ENCODE results near the gene TCP11L2. TPM values are rescaled to one million over a fixed set of nuclear protein-coding genes. Genes with fewer than 3 reads are reported as not detected.

TCP11L2 gene
- total and polyA plus RNA-seq, 2 of the 13 experiments (the other 11 are each of a cell fraction or from before 2014, with no cell fraction given): 4.6 to 24.1 TPM

- TF ChIP-seq, protein P1, sequence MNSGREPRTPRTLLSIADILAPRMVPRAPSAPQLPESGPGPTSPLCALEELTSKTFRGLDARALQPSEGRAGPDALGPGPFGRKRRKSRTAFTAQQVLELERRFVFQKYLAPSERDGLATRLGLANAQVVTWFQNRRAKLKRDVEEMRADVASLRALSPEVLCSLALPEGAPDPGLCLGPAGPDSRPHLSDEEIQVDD (CRISPR knock-in tag; IDR thresholded peaks at IDR 0.05; ENCODE audit: borderline replicate concordance): no peak
- TF ChIP-seq TRAFD1 (CRISPR knock-in tag; IDR thresholded peaks at IDR 0.05; ENCODE audit: borderline replicate concordance) (no peak), KMT2A (CRISPR knock-in tag; IDR thresholded peaks at IDR 0.05) (no peak)
Observed at GRCh38 chr12:106331599-106331998, 29.1 kb downstream of the TCP11L2 start (continued).

GRCh38 chr12:106332536-106332935 lies 30.0 kb downstream of the TCP11L2 start:
- H3K79me2 ChIP-seq (ENCODE audit: insufficient read depth, low read length): no peaks in the 10 kb centered on the region
- intact Hi-C loops (cut with micrococcal nuclease; ENCODE audit: unreplicated experiment): no loop called here
- in situ Hi-C loops (cut with HindIII; ENCODE audit: extremely low pct_ligation_motif_present, low pct_unique_long_range_greater_than_20kb): no loop called here
- no TSS peak for BruUV-seq (replicated peaks)
- H3K4me3 ChIP-seq (replicated peaks in 1 of 3; ENCODE audit: insufficient read depth in 1 of 3, low read depth in 2 of 3, low read length in 3 of 3): no peak overlapping the region
- H3K9me3 ChIP-seq (ENCODE audit: low read length): no peaks in the 10 kb centered on the region
- no peaks in the 10 kb centered on the region for H4K20me1 ChIP-seq (ENCODE audit: insufficient read depth, low read length)
- ATAC-seq: no peak
- peaks cover 10% of the 10 kb centered on the region for H3K4me1 ChIP-seq (ENCODE audit: insufficient read depth, low read length)
- ChIA-PET POLR2A (no interaction called here), CTCF (ENCODE audit: low intra/inter-chr PET ratio, low total read pairs) (no interaction called here)
- H3K4me2 ChIP-seq (ENCODE audit: low read depth, low read length): no peak overlapping the region
- H3K27ac ChIP-seq (ENCODE audit: extremely low read length, insufficient read depth, low read length): no peak overlapping the region
- no peak overlapping the region for H2AFZ ChIP-seq (ENCODE audit: low read length)
- H3K36me3 ChIP-seq (replicated peaks in 1 of 2; ENCODE audit: control insufficient read depth in 1 of 2, insufficient read depth in 2 of 2, low read length in 2 of 2): no peaks in the 10 kb centered on the region; a peak in 2 of 5 replicates
- no peak for TF ChIP-seq SYNCRIP (IDR thresholded peaks at IDR 0.05; ENCODE audit: insufficient read depth, low read depth, low read length)
- no peak for TF ChIP-seq NFAT5 (CRISPR knock-in tag; IDR thresholded peaks at IDR 0.05)
- TF ChIP-seq ZNF260 (CRISPR knock-in tag; IDR thresholded peaks at IDR 0.05; ENCODE audit: borderline replicate concordance, low read depth): no peak
- no peak for TF ChIP-seq ZNF607 (CRISPR knock-in tag; IDR thresholded peaks at IDR 0.05; ENCODE audit: borderline replicate concordance)
- no peak for TF ChIP-seq RERE (CRISPR knock-in tag; IDR thresholded peaks at IDR 0.05; ENCODE audit: low read depth)
- no peak for TF ChIP-seq PHB2 (IDR thresholded peaks at IDR 0.05; ENCODE audit: partially characterized antibody)
- no peaks in the 10 kb centered on the region for H3K27me3 ChIP-seq (ENCODE audit: control insufficient read depth in 1 of 2, insufficient read depth in 2 of 2, low read length in 2 of 2)
- H3K9ac ChIP-seq (ENCODE audit: insufficient read depth, low read depth, low read length): no peak overlapping the region
- no peak for DNase-seq (ENCODE audit: low spot score)
- FAIRE-seq: no peak
